VCaP (cell line): ENCODE results near the gene CACNA2D4.
"Not testable (repeated sequence)": the region's sequence is repeated elsewhere in the genome, so short reads cannot be mapped to it uniquely, and the experiment has no call there.

ENCODE experiments used
- H3K27ac ChIP-seq: fragments of 450-650 bp; 2 replicates; pipeline ENCODE4 v1.5.1; 2017
- CTCF ChIP-seq: fragments of 450-650 bp; conservative IDR thresholded peaks from 2 replicates; pipeline ENCODE4 v1.5.1; 2017; ENCODE audit warnings: mild to moderate bottlenecking, moderate library complexity

Gene CACNA2D4

GRCh38 chr12:1819571-1819970 lies 98.9 kb downstream of the CACNA2D4 start:
- H3K27ac ChIP-seq: no peak overlapping the region; the same call in 1 of the 2 replicates
- TF ChIP-seq CTCF: no peak

- H3K27ac ChIP-seq: peak overlapping the region; percentile 18; the same call in 1 of the 2 replicates
- TF ChIP-seq CTCF: no peak
These were observed 99.4 kb downstream of the CACNA2D4 start for GRCh38 chr12:1819050-1819449.

- not testable (repeated sequence) for H3K27ac ChIP-seq
These were observed 100.5 kb downstream of the CACNA2D4 start for GRCh38 chr12:1817928-1818327.

- peak overlapping the region; percentile 70 for H3K27ac ChIP-seq
- no peak for TF ChIP-seq CTCF
These were observed 101.6 kb downstream of the CACNA2D4 start for GRCh38 chr12:1816730-1817348.

GRCh38 chr12:1815814-1816729 lies 102.4 kb downstream of the CACNA2D4 start:
- H3K27ac ChIP-seq: peak overlapping the region; percentile 70
- no peak for TF ChIP-seq CTCF

GRCh38 chr12:1815108-1815507 lies 103.3 kb downstream of the CACNA2D4 start:
- no peak overlapping the region for H3K27ac ChIP-seq
- no peak for TF ChIP-seq CTCF

GRCh38 chr12:1814266-1814665 lies 104.2 kb downstream of the CACNA2D4 start:
- no peak for TF ChIP-seq CTCF
- no peak overlapping the region for H3K27ac ChIP-seq
